Prostate gland (tissue), 2 donors: Measurements from ENCODE around the gene STMP1. TPM values are rescaled to one million over a fixed set of nuclear protein-coding genes. Genes with fewer than 3 reads are reported as not detected.
A peak's percentile ranks its signal among the peaks of the same experiment; 100 is the strongest.

Experiments used
- DNase-seq: peaks from one replicate; pipeline ENCODE4 v3.0.0-alpha.2; 2019; ENCODE audit warnings: low spot score
- H3K27ac ChIP-seq, 2 donors: fragments of 200-600 bp; sonication (generic); 2 replicates each; pipeline ENCODE4 v1.5.1; 2017 to 2019
- H3K27me3 ChIP-seq: fragments of 200-600 bp; sonication (generic); replicated peaks from 2 replicates; pipeline ENCODE4 v1.5.1; 2019; ENCODE audit not compliant: insufficient read depth
- H3K36me3 ChIP-seq, 2 donors: fragments of 200-600 bp; sonication (generic); 1 replicate in 1 of 2; 2 replicates in 1 of 2; pipeline versions ENCODE4 v1.5.1 to v1.8.1; 2017 to 2019
- H3K4me1 ChIP-seq: fragments of 200-600 bp; sonication (generic); replicated peaks from 2 replicates; pipeline ENCODE4 v1.5.1; 2019
- H3K4me3 ChIP-seq, 2 donors: fragments of 200-600 bp; sonication (generic); 2 replicates each; pipeline ENCODE4 v1.5.1; 2017 to 2019
- H3K9me3 ChIP-seq: fragments of 200-600 bp; sonication (generic); 2 replicates; pipeline ENCODE4 v1.5.1; 2017
- CTCF ChIP-seq, 4 experiments: fragments of 200-600 bp in 2 of 4; fragments of 450-650 bp in 2 of 4; sonication (generic) in 2 of 4; IDR thresholded peaks; 1 replicate in 3 of 4; 2 replicates in 1 of 4; pipeline ENCODE4 v1.5.1; 2016 to 2019; ENCODE audit warnings: antibody characterized with exemption in 4 of 4, mild to moderate bottlenecking in 2 of 4, moderate library complexity in 2 of 4
- POLR2A ChIP-seq: fragments of 450-650 bp; IDR thresholded peaks from one replicate; pipeline ENCODE4 v1.6.1; 2016; ENCODE audit warnings: antibody characterized with exemption, mild to moderate bottlenecking
- POLR2AphosphoS5 ChIP-seq: sonication (generic); formaldehyde crosslinking; IDR thresholded peaks from one replicate; pipeline ENCODE4 v1.6.1; 2017; ENCODE audit warnings: antibody characterized with exemption
- WGBS: methylation state at CpG from one replicate; pipeline ENCODE4 v1.1.5; 2018; 5-methylcytosine and 5-hydroxymethylcytosine counted together
- intact Hi-C: fragments of 100-400 bp; cut with DNase I; formaldehyde crosslinking; loops from one replicate; pipeline ENCODE4 v1.14.2; 2022
- total RNA-seq, 2 donors: library from RNA; depleted of rRNA; stranded (reverse); fragments of >200 nt; gene quantifications; one replicate each; pipeline ENCODE4 v1.1.0, GENCODE V29; 2016

Gene STMP1
- total RNA-seq, 2 donors from 2014 or later: 29.9 to 31.9 TPM

DNA sequence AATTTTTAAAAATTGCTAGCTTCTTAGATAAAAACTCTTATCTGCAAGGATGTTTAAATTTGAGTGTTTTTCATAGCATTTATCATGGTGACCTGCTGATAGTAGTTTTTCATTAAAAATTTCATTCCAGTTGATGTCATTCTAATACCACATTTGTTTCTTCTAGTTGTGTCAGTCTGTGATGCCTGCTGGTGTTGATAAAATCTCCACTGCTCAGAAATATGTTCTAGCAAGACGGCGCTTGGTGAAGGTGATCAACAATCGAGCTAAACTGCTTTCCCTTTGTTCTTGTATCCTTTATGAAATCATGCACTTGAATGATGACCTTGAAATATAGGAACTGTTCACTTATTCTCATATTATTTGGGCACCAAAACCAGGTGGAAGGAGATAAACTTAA lies 17.6 kb upstream of the STMP1 start:
- 60% methylated on average over 3 of the region's 3 CpGs for WGBS
- no peak overlapping the region for H3K27ac ChIP-seq
- no peak for DNase-seq
- H3K9me3 ChIP-seq: no peaks in the 10 kb centered on the region
- no peaks in the 10 kb centered on the region for H3K4me1 ChIP-seq
- TF ChIP-seq POLR2A (no peak), CTCF (IDR thresholded peaks at IDR 0.05) (no peak), POLR2AphosphoS5 (no peak)
- H3K36me3 ChIP-seq: no peaks in the 10 kb centered on the region
- intact Hi-C loops: loop anchor here (2.0 kb wide), 1 partner anchor 362 kb away; no protein-coding TSS in a partner anchor
- no peak overlapping the region for H3K4me3 ChIP-seq
- no peaks in the 10 kb centered on the region for H3K27me3 ChIP-seq

- peak; percentile 20 for DNase-seq
- whole genome bisulfite sequencing: 39% methylated on average over 6 of the region's 6 CpGs
- Histone ChIP-seq H3K36me3 (no peaks in the 10 kb centered on the region), H3K4me3 (no peak overlapping the region), H3K4me1 (no peaks in the 10 kb centered on the region), H3K27me3 (no peaks in the 10 kb centered on the region), H3K27ac (no peak overlapping the region), H3K9me3 (no peaks in the 10 kb centered on the region)
- intact Hi-C loops: loop anchor here (2.0 kb wide), 1 partner anchor 363 kb away; no protein-coding TSS in a partner anchor
- TF ChIP-seq POLR2AphosphoS5 (no peak), CTCF (IDR thresholded peaks at IDR 0.05) (peak in 3 of 4 experiments; percentile 48 to 73 (median 70)), POLR2A (no peak)
Measured at GRCh38 chr7:135645296-135645904, 16.9 kb upstream of the STMP1 start.

GRCh38 chr7:135647755-135648154 lies 14.6 kb upstream of the STMP1 start:
- no peak overlapping the region for H3K27ac ChIP-seq
- H3K27me3 ChIP-seq: no peaks in the 10 kb centered on the region
- intact Hi-C loops: no loop called here
- no peaks in the 10 kb centered on the region for H3K4me1 ChIP-seq
- no peaks in the 10 kb centered on the region for H3K36me3 ChIP-seq
- WGBS: 81% methylated on average over 1 of the region's 1 CpG
- H3K4me3 ChIP-seq: no peak overlapping the region
- no peaks in the 10 kb centered on the region for H3K9me3 ChIP-seq
- TF ChIP-seq POLR2AphosphoS5 (no peak), POLR2A (no peak), CTCF (IDR thresholded peaks at IDR 0.05) (no peak)
- DNase-seq: no peak

GRCh38 chr7:135648235-135648634 lies 14.1 kb upstream of the STMP1 start:
- 94% methylated on average over 7 of the region's 7 CpGs for WGBS
- intact Hi-C loops: no loop called here
- TF ChIP-seq POLR2A (no peak), POLR2AphosphoS5 (no peak), CTCF (IDR thresholded peaks at IDR 0.05) (no peak)
- Histone ChIP-seq H3K4me3 (no peak overlapping the region), H3K36me3 (no peaks in the 10 kb centered on the region), H3K9me3 (no peaks in the 10 kb centered on the region), H3K27me3 (no peaks in the 10 kb centered on the region), H3K27ac (no peak overlapping the region), H3K4me1 (no peaks in the 10 kb centered on the region)
- DNase-seq: no peak

- TF ChIP-seq POLR2A: no peak
- no peak for TF ChIP-seq CTCF (IDR thresholded peaks at IDR 0.05)
- TF ChIP-seq POLR2AphosphoS5: no peak
- H3K4me3 ChIP-seq: no peak overlapping the region
- no peak for DNase-seq
- 80% methylated on average over 15 of the region's 15 CpGs for WGBS
- H3K27me3 ChIP-seq: no peaks in the 10 kb centered on the region
- H3K36me3 ChIP-seq: no peaks in the 10 kb centered on the region
- H3K4me1 ChIP-seq: no peaks in the 10 kb centered on the region
- intact Hi-C loops: no loop called here
- no peak overlapping the region for H3K27ac ChIP-seq
- H3K9me3 ChIP-seq: no peaks in the 10 kb centered on the region
Measured at GRCh38 chr7:135650831-135651573, 11.3 kb upstream of the STMP1 start.
